ENCODE results near the gene SLC16A3. TPM values are rescaled to one million over a fixed set of nuclear protein-coding genes. Genes with fewer than 3 reads are reported as not detected.

Gene SLC16A3
- total and polyA plus RNA-seq, 9 of the 15 experiments (the other 6 are each of a cell fraction or from before 2014, with no cell fraction given) = 0.11 to 5.4 (median 1.2) TPM; not detected in 2

- TF ChIP-seq KDM2B (CRISPR knock-in tag; IDR thresholded peaks at IDR 0.05) (no peak), ZNF347 (CRISPR knock-in tag; IDR thresholded peaks at IDR 0.05; ENCODE audit: low read depth) (no peak), ZNF24 (IDR thresholded peaks at IDR 0.05) (peak; percentile 77), NFIC (IDR thresholded peaks at IDR 0.05) (peak; percentile 40; the same call in 1 of the 2 replicates), ZNF316 (IDR thresholded peaks at IDR 0.05) (no peak), CBX1 (IDR thresholded peaks at IDR 0.05; ENCODE audit: low read depth) (peak; percentile 52), CHCHD3 (CRISPR knock-in tag; IDR thresholded peaks at IDR 0.05) (no peak), ZEB2 (IDR thresholded peaks at IDR 0.05) (peak; percentile 86), EHMT2 (IDR thresholded peaks at IDR 0.05) (no peak), IRF9 (tag; IDR thresholded peaks at IDR 0.05) (no peak), ETV6 (IDR thresholded peaks at IDR 0.05; ENCODE audit: borderline replicate concordance in 1 of 2, low read depth in 2 of 2, low read length in 1 of 2) (no peak), ETV6 (CRISPR knock-in tag; IDR thresholded peaks at IDR 0.05; ENCODE audit: borderline replicate concordance) (0 out of 2 replicates have a peak, but pooled peaks have one; percentile 13), RFX7 (CRISPR knock-in tag; IDR thresholded peaks at IDR 0.05) (no peak), ZBTB34 (CRISPR knock-in tag; IDR thresholded peaks at IDR 0.05) (no peak), RFX1 (IDR thresholded peaks at IDR 0.05) (peak; percentile 87), NFATC3 (IDR thresholded peaks at IDR 0.05) (no peak), ZNF644 (tag; IDR thresholded peaks at IDR 0.05; ENCODE audit: low read depth) (no peak), CREB3L1 (IDR thresholded peaks at IDR 0.05; ENCODE audit: borderline replicate concordance, low read depth) (peak; percentile 78; the same call in 1 of the 2 replicates), ZBTB7A (IDR thresholded peaks at IDR 0.05; ENCODE audit: borderline replicate concordance, control insufficient read depth, low read depth, low read length) (peak; percentile 96; the same call in 1 of the 2 replicates), RB1 (IDR thresholded peaks at IDR 0.05; ENCODE audit: low read depth) (peak; percentile 95), ZNF76 (CRISPR knock-in tag; IDR thresholded peaks at IDR 0.05; ENCODE audit: borderline replicate concordance) (peak; percentile 17; the same call in 1 of the 2 replicates), ATF6 (CRISPR knock-in tag; IDR thresholded peaks at IDR 0.05) (peak; percentile 24; the same call in 1 of the 2 replicates), TFAM (CRISPR knock-in tag; conservative IDR thresholded peaks at IDR 0.05) (no peak), E2F3 (CRISPR knock-in tag; IDR thresholded peaks at IDR 0.05) (peak; percentile 72; the same call in 1 of the 2 replicates)
Observed at GRCh38 chr17:82212331-82213250, 16.3 kb upstream of the SLC16A3 start, which contains the start of gene CCDC57 (continued).
